Left lobe of liver (tissue), 2 donors: ENCODE data around the gene LRMDA. TPM values are rescaled to one million over a fixed set of nuclear protein-coding genes. Genes with fewer than 3 reads are reported as not detected.

Experiments used
- ATAC-seq: fragments of 200-7000 bp; cut with Tn5 transposase; one replicate; pipeline ENCODE4 v1.9.1; 2020; ENCODE audit warnings: mild to moderate bottlenecking, moderate library complexity
- DNase-seq: peaks from one replicate; pipeline ENCODE4 v3.0.0-alpha.2; 2020; ENCODE audit warnings: low spot score
- total RNA-seq: library from RNA; stranded (reverse); gene quantifications from one replicate; pipeline ENCODE4 v1.2.1, GENCODE V29; 2021
- donor health status: DM: no; HTN: no; CAD: no; lungs with moderate emphysema.
- donor health status: DM: no; HTN: yes; CAD: no.

The LRMDA gene
- total RNA-seq, 1 donor from 2014 or later = 9.1 TPM

DNA sequence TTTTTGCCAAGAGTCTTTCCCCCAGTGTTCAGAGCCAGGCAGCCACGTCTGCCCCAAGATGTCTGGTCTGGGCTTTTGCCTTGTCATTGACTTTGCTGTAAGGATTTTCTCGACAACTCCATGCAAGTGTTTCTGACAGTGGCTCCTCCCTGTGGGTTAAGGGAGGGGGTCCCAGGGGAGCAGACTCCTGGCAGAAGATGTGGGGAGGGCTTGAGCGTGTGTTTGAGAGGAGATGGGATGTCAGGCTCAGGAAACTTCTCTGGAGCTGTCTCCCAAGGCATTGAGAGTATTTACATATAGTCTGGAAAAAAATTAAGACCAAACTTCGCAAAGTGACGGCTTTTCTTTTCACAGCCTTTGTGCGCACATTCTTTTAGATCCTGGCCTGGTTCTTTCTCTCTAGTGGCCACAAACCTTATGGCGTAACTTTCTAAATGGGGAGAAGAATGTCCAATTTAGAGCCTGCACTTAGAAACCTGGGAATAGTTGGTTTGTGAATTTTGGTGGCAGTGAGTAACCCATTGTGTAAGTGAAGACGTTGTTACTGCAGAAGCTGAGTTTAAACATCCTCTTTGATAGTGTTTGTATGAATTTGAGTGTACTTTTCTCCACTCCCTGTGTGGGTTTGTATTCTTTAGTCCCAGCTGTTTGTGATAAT, 201.5 kb downstream of the LRMDA start:
- ATAC-seq = no peak

DNA sequence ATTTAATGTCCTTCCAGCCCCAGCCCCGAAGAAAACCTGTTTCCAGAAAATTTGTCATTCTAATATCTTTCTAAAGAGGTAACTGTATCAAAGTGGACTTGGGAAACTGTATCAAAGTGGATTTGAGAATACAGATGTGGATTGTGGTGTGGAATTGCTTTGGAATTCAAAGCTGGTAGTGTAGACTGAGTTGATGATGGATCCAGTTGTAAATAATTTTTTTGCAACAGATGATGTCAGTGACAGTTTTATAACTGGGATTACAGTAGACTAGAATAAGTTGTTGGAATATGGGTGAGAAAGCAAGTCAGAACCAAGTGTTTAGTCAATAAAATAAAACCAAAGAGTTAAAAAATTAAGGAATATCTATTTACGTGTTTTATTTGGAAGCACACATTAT, 202.1 kb downstream of the LRMDA start:
- DNase-seq (no peak), ATAC-seq (no peak)

More for the DNA sequence above, 201.5 kb downstream of the LRMDA start:
- no peak for DNase-seq

DNA sequence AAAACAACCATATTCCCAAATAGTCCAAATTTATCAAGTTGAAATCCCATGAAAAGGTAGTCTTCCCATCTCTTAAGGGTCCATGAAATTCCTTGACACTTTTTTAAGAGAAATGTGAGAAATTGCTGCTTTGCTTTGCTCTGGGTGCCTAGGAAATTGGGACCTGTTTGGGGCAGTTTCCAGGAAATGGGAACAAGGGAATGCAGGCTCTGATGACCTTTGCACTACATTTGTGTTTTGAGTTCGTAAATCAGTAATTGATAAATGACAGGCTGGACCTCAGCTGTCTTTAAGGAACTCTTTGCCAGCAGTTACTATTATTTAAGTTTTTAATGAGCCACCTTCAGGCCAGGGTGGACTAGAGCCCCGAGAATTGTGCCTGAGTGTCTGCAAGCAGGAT, 203.5 kb downstream of the LRMDA start:
- DNase-seq = no peak
- peak; percentile 54 for ATAC-seq

DNA sequence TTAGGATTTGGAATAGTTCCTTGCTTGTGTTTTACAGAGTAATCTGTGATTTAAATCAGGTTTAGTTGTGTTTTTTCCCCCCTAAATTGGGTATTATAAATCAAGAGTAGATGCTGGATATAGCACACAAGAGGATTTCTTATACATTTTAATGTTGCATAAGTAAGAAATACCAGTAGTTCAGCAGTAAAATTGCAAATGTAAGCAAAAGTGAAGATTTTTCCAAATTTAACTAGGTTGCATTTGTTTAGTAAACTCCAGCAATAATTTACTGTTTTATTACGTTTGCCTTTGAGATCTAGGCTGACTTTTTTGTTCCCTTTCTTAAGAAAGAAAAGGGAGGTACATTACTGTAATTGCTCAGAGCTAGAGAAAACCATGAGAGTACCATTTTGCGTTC, 207.3 kb downstream of the LRMDA start:
- DNase-seq (no peak), ATAC-seq (no peak)

DNA sequence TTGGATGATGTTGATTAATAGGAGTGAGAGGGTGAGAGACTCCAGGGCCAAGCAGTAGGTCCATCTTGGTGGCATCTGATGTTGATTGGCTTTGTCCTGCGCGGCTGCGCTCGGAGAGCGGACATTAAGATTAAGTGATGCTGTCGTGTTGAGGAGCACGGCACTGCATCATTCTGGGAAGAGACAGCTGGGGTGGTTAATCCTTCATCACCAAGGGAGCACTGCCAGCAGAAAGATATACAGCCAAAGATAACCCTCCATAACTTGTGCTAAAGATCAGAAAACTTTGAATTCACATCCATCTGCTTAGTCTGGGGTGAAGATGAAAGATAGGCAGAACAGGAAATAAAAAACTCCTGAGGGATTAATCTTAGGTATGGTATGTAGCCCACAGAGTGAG, 208.3 kb downstream of the LRMDA start:
- ATAC-seq (no peak), DNase-seq (no peak)

DNA sequence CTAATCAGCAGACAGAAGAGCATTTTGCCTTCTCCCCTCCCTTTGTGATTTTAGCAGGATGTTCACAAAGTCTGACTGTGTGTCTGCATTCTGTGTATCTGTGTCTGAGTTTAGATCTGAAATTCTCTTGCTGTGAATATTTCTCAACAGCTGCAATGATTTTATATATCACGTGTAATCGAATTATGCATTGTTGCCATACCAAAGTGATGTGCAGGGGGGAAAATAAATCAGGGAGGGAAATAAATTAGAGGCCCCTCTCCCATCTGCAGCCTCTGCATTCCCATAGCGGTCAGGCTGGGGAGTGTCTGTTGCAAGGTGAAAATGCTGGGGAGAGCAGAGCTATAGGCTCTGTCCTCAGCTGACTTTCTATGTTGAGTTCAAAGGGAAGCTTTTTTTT, 209.0 kb downstream of the LRMDA start:
- ATAC-seq (no peak), DNase-seq (no peak)

DNA sequence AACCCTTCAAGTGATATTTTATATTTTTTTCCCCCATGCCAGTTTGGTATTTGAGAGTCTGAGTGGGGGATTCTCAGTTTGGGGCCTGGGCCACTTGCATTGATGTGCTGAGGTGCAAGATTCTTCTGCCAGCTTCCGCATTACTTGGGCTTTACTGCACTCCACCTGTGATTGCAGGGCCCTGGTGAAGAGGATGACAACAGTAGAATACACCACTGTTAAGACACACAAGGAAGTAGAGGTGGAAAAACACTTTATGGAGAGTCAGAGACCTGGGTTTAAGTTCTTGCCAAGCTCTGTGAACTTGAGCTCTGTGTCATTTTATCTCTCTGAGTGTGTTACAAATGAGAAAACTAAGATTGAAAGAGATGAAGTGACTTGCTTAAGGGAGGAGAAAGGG, 209.4 kb downstream of the LRMDA start:
- no peak for ATAC-seq
- no peak for DNase-seq

DNA sequence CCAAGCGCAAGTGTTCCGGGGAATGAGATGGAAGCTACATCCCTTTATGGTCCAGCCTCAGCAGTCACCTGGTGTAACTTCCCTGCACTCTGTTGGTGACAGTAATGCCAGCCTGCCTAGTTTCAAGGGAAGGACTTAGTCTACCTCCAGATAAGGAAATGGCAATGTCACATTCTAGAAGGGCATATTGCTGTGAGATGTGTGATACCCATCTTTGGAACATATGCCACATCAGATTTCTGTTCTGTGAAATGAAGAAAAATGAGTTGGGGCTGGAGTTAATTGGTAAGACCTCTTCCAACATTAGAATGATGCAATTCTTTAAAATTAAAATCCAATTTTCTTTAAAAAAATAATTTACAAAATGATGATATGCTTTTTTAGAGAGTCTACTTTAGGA, 212.0 kb downstream of the LRMDA start:
- no peak for ATAC-seq
- DNase-seq = no peak

DNA sequence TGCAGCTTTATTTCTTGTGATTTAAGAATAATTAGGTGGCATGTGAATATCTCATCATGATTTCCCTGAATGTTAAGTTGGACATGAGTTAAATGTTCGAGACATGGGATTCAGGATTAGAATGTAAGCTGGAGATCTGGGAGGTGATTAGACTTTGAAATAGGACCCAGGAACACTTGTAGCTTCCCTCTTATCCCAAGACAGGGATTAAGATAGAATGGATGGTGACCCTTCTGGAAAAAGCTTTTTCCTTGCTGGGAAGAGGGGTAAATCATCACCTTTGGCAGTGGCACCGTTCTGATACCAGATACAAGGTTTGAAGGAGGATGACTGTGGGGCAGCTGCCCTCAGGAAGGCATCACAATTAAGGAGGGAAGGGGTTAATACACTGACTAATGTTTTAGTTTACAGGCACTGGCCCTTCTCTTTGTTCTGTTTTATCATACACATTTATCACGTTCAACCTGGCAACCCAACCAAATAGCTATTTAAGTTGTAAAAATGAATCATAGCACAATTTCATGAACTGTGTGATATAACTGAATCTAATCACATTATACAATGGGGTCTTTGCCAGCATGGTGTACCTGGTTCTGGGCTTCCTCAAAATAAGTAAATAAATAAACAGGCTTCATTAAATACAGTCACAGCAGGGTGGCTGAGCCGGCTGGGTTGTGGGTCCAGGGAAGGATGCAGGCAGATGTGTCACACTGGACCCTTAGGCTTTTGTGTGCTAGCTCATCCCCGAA, 212.7 kb downstream of the LRMDA start:
- no peak for ATAC-seq

DNA sequence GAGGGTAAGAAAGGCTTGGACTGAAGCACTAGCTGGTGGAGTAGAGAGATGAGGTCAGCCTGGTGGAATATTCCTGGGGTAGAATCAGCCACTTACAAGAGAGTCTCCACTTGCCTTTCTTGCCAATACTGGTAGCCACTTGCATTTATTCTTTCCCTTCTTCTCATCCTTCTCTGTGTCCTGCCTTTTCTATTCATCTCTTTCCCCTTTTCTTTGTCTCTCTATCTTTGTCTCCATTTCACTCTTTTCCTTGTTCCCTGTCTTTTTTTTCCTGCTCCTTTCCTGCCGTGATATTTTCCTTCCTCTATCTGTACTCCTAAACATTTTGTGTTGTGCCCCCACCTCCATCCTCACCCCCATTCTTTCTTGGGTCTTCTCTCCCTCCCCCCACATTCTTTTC, 214.3 kb downstream of the LRMDA start:
- no peak for DNase-seq
- ATAC-seq = no peak

More for the DNA sequence above, 212.7 kb downstream of the LRMDA start:
- no peak for DNase-seq

DNA sequence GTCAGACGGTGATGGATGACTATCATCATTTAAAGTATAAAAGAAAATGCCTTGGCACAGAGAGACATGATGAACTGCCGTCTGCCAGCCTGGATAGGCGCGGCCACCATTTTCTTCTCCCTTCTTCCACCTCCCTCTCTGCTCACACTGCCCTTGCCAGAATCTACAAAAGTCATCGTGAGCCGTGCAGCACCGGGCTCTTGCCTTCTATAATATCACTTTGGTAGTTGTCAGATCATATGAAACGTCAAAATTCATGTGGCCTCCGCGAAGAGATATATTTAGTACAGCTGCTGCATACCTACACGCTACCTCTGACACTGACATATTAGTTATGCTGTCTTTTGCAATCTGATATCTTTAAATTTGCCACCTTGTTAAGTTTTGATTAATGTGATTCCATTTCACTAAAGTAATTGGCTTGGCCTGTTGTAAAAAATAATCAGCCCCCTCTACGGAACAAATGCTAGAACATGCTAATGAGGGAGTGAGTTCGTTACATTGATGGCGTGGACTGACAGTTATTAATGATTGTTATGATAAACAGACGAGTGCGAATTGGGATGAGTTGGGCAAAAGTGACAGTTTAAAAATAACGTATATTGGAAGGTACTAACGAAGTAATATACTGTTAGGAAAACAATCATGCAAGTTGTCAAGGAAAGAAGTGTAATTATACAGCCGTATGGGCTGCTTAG, 214.9 kb downstream of the LRMDA start:
- ATAC-seq (no peak), DNase-seq (no peak)

DNA sequence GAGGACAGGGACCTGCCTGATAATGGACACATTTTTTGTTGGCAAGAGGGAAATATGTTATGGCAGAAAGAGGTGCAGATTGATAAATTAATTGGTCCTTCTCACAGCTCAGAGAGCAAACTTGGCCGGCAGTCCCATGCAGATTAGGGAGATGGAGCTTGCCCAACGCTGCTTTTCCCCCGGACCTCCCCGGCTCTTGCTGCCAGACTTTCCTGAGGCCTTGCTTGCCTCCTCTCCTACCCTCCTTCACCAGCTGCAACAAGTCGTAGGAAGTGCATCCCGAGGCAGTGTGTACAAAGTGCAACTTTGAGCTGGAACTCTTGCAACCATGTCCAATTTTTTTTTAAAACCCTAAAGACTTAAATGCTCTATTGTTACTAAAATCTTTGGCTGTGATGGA, 215.5 kb downstream of the LRMDA start:
- ATAC-seq (no peak), DNase-seq (no peak)

DNA sequence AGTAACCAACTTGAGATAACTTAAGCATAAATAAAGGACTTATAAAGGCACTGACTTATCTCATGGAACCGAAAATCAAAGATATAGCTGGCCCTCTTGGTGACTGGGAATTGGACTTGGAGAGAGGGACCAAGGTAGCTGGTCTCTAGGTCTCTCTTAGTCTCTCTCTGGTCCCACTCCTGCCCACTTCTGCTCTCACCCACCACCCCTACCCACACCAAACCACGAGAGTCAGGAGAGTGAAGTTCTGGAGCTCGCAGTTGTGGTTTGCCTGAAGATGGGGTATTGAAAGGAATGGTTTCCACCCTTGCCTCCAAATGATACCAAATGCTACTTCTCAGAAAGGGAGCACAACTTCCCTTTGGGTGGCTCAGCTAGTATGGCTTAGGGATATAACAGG, 216.3 kb downstream of the LRMDA start:
- DNase-seq (no peak), ATAC-seq (no peak)

DNA sequence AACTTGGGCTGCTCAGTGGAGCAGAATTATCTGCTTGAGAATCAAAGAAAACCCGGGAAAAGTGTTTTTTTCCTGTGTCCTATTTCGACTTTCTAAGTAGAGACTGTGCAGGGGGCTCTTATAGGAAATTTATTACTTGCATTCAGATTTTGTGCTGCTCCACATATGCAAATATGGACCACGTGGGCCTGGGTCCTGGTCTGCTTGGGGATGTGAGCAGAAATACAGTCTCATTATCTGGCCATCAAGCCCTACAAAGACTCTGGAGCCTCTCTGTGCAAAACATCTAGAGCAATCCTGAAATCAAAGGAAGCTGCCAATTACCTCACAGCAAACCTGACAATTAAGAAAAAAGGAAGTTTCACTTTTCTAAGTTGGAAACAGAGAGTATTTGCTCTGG, 216.9 kb downstream of the LRMDA start:
- DNase-seq = no peak

DNA sequence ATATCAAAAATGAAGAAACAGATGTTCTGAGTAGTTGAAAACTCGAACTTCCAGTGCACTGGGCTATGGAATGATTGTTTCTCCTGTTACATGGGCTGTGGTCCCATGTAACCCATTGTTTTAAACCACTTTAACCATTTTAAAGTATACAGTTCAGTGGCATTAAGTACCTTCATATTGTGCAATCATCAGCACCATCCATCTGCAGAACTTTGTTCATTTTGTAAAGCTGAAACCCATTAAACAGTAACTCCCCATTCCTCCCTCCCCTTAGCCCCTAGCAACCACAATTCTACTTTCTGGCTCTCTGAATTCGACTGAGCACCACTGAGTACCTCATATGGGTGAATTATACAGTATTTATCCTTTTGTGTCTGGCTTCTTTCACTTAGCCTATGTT, 217.4 kb downstream of the LRMDA start:
- DNase-seq (no peak), ATAC-seq (peak; percentile 78)

More for the DNA sequence above, 216.9 kb downstream of the LRMDA start:
- ATAC-seq = peak; percentile 32

DNA sequence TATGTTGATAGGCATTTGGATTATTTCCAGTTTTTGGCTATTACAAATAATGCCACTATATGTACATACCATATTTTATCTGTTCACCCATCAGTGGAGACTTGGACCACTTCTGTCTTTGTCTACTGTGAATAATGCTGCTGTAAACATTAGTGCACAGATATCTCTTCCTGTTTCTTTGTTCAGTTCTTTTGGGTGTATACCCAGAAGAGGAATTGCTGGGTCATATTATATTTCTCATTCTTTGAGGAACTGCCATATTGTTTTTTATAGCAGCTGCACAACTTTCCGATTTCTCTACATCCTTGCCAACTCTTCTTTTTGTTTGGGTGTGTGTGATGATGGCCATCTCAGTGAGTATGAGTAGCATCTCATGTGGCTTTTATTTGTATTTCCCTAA, 218.0 kb downstream of the LRMDA start:
- ATAC-seq (no peak), DNase-seq (no peak)

DNA sequence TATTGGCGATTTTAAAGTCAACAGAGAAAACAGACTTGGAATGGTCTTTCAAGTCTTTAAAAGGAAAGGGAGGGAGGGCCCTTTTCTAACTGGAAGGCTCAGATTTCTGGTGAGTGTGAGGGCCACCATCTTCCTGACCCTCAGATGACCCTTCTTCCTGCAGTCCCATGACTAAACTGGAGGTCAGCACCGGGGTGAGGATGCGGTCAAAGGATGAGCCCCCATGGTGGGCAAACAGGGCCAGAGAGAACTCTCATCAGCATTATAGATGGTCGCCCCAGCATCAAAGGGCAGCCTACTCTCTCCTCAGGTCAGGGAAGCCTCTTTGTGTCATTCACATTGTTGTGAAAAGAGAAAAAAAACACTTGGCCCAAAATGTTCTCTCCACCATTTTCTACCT, 219.2 kb downstream of the LRMDA start:
- ATAC-seq (no peak), DNase-seq (no peak)

DNA sequence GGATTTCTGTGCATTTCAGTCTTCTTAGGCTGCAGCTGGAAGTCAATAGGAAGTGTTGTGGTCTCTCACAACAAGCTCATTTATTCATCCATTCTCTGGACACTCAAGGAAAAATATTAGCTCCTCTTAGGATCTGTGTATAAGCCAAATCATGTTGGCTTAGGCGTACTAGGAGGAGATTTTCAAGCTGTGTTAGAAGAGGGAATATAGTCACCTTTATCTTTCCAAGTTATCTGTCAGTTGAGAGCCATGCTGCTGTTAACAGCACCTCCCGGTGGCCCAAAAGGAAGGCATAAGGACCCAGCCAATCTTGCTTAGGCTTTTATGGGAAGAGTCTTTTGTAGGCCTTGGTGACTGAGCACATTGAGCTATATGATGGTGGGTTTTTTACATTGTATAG, 220.0 kb downstream of the LRMDA start:
- DNase-seq (no peak), ATAC-seq (peak; percentile 69)

DNA sequence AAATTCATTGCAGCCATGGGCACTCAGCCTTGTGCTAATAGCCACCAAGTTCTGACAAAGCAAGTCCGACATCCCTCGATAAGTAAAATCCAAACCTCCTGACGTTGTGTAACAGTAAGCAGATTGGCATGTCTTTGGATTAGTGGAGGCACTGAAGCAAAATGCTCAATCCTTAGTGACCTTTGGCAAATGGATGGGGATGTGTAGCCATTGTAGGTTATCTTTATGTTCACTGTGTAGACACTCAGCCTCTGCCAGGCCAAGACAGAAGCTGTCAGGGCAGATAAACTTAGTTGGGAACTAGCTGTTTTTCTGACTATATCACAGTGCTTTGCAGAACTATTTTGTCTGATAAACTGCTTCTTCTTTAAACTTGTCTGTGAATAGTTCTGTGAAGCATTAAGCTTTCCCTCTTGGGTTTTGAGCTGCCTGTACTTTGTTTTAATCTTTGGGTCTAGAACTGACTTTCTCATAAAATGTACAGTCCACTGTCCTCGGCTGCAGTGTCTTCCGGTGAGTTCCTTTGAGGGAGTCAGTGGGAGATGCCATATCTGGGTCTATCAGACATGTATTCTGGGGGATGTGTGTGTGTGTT, 220.8 kb downstream of the LRMDA start:
- DNase-seq (no peak), ATAC-seq (no peak)

DNA sequence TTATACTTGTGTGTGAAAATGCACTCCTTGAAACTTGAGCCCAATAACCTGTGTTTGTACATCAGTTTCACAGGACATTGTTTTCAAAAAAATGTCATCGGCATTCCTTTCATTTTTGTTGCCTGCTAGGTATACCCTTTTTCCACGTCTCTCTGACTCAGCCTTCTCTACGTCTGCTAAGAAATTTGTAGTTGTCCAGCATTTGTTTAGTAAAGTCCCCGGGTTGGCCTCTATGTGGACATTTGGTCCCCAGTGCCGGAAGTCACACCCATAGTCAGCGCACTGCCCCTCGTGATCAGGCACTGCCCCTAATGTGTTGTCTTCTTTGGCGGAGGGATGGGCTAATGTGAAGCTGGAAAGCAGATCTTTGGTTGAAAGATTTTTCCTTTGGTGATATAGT, 222.3 kb downstream of the LRMDA start:
- no peak for ATAC-seq
- DNase-seq = no peak

DNA sequence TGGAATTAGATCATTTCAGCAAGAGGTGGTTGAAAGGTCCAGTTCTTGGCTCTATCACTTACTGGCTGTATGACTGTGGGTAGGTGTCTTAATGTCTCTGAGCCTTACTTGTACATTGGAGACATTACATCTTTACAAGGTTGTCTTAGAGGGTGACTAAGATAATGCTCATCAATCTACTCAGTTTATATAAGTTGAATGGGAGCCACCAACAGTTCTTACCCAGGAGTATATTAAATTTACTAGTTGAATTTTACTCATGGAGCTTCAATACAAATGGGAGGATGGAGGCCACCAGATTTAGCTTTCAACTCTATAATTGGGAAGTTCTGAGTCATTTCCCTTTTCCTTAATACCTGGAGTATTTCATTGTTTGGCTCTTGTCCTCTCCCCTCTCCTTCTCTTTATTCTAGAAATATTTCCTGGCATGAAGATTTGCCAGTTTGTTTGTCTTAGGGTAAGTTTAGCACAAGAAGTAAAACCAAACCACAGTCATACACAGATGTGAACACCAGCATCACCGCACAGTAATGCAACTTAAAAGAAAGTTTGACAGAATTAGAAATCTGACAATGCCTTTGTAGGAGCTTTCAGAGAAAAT, 222.8 kb downstream of the LRMDA start:
- DNase-seq (no peak), ATAC-seq (no peak)
